OCI-LY7 (cell line): ENCODE measurements around the gene GPBP1L1.

Experiments
- CTCF ChIP-seq: fragments of 200-600 bp; sonication (generic); conservative IDR thresholded peaks from 2 replicates; pipeline ENCODE4 v1.5.1; 2014; ENCODE audit warnings: mild to moderate bottlenecking, antibody characterized with exemption, low read length, moderate library complexity, mixed read lengths
- EZH2phosphoT487 ChIP-seq: fragments of 200-600 bp; sonication (generic); IDR thresholded peaks from 2 replicates; pipeline ENCODE4 v1.6.1; 2018; ENCODE audit warnings: low read depth, borderline replicate concordance, mild to moderate bottlenecking, mixed run types, antibody characterized with exemption, low read length, moderate library complexity, mixed read lengths

- TF ChIP-seq CTCF = no peak
- no peak for TF ChIP-seq EZH2phosphoT487
These were observed 17.8 kb downstream of the GPBP1L1 start for GRCh38 chr1:45668526-45668925.
